DOHH2 (cell line): ENCODE data around the gene CREB5.

Experiments used
- H3F3A ChIP-seq: fragments of 200-600 bp; sonication (generic), shearing (Covaris generic); 2 replicates; pipeline ENCODE4 v1.6.0; 2016; ENCODE audit warnings: antibody characterized with exemption, mild to moderate bottlenecking; ENCODE audit not compliant: control insufficient read depth, insufficient read depth
- H3K27ac ChIP-seq: fragments of 200-600 bp; sonication (generic); 2 replicates; pipeline ENCODE4 v1.5.1; 2014; ENCODE audit warnings: low read depth, mild to moderate bottlenecking, low read length, moderate library complexity
- H3K27me3 ChIP-seq: fragments of 200-600 bp; sonication (generic); 2 replicates; pipeline ENCODE4 v1.6.1; 2014; ENCODE audit warnings: mild to moderate bottlenecking, low read length, mixed read lengths; ENCODE audit not compliant: control insufficient read depth
- H3K36me3 ChIP-seq: fragments of 200-600 bp; sonication (generic); 2 replicates; pipeline ENCODE4 v1.6.1; 2014; ENCODE audit warnings: mild to moderate bottlenecking, low read length, moderate library complexity, mixed read lengths; ENCODE audit not compliant: control insufficient read depth
- H3K4me1 ChIP-seq: fragments of 200-600 bp; sonication (generic); 2 replicates; pipeline ENCODE4 v1.6.1; 2014; ENCODE audit warnings: mild to moderate bottlenecking, low read length, mixed read lengths; ENCODE audit not compliant: control insufficient read depth
- H3K4me2 ChIP-seq: fragments of 200-600 bp; sonication (generic); 2 replicates; pipeline ENCODE4 v1.6.0; 2014; ENCODE audit warnings: mild to moderate bottlenecking, low read length, moderate library complexity
- H3K4me3 ChIP-seq: fragments of 200-600 bp; sonication (generic); 2 replicates; pipeline ENCODE4 v1.5.1; 2014; ENCODE audit warnings: mild to moderate bottlenecking, low read length, mixed read lengths
- H3K79me2 ChIP-seq: fragments of 200-600 bp; sonication (generic); 2 replicates; pipeline ENCODE4 v1.6.1; 2014; ENCODE audit warnings: mild to moderate bottlenecking, low read length, mixed read lengths; ENCODE audit not compliant: control insufficient read depth
- H3K9me2 ChIP-seq: fragments of 200-600 bp; sonication (generic); replicated peaks from 2 replicates; pipeline ENCODE4 v1.6.1; 2014; ENCODE audit warnings: mild to moderate bottlenecking, low read length, mixed read lengths; ENCODE audit not compliant: control insufficient read depth
- H3K9me3 ChIP-seq: fragments of 200-600 bp; sonication (generic); 2 replicates; pipeline ENCODE4 v1.6.1; 2014; ENCODE audit warnings: antibody characterized with exemption, low read length, mixed read lengths; ENCODE audit not compliant: control insufficient read depth, insufficient read depth
- H4K20me1 ChIP-seq: fragments of 200-600 bp; sonication (generic); 2 replicates; pipeline ENCODE4 v1.6.0; 2014; ENCODE audit warnings: low read depth, mild to moderate bottlenecking, antibody characterized with exemption, low read length, moderate library complexity; ENCODE audit not compliant: control insufficient read depth, insufficient read depth
- EZH2phosphoT487 ChIP-seq: fragments of 200-600 bp; sonication (generic); IDR thresholded peaks from 2 replicates; pipeline ENCODE4 v1.6.1; 2017; ENCODE audit warnings: borderline replicate concordance, mild to moderate bottlenecking, antibody characterized with exemption, low read length, moderate library complexity, mixed read lengths
- TF ChIP-seq, protein P1 (sequence below): fragments of 200-600 bp; sonication (generic); IDR thresholded peaks from one replicate; pipeline ENCODE4 v1.5.1; 2014; ENCODE audit warnings: antibody characterized with exemption, mild to moderate bottlenecking, low read depth, low read length; ENCODE audit not compliant: poor library complexity, severe bottlenecking

CREB5 gene

DNA sequence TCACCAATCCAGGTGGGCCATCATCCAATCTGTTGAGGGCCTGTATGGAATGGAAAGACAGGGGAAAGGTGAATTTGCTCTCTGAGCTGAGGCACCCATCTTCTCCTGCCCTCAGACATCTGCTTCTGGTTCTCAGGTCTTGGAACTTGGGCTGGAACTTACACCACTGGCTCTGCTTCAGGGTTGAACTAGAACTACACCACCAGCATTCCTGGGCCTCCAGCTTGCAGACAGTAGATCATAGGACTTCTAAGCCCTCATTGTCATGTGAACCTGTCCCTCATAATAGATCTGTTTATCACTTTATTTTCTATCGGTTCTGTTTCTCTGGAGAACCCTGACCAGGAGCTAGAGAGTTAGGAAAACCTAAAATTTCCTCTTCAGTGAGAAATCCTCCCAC is 233.5 kb downstream of the CREB5 start:
- TF ChIP-seq, protein P1, sequence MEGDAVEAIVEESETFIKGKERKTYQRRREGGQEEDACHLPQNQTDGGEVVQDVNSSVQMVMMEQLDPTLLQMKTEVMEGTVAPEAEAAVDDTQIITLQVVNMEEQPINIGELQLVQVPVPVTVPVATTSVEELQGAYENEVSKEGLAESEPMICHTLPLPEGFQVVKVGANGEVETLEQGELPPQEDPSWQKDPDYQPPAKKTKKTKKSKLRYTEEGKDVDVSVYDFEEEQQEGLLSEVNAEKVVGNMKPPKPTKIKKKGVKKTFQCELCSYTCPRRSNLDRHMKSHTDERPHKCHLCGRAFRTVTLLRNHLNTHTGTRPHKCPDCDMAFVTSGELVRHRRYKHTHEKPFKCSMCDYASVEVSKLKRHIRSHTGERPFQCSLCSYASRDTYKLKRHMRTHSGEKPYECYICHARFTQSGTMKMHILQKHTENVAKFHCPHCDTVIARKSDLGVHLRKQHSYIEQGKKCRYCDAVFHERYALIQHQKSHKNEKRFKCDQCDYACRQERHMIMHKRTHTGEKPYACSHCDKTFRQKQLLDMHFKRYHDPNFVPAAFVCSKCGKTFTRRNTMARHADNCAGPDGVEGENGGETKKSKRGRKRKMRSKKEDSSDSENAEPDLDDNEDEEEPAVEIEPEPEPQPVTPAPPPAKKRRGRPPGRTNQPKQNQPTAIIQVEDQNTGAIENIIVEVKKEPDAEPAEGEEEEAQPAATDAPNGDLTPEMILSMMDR, result no peak
- no peak for TF ChIP-seq EZH2phosphoT487
- Histone ChIP-seq H3K4me3 (no peak overlapping the region), H3K9me3 (no peaks in the 10 kb centered on the region), H3K4me2 (no peak overlapping the region), H3K36me3 (no peaks in the 10 kb centered on the region), H3K27me3 (no peaks in the 10 kb centered on the region), H3K9me2 (no peaks in the 10 kb centered on the region), H3K4me1 (no peaks in the 10 kb centered on the region), H3K79me2 (no peaks in the 10 kb centered on the region), H4K20me1 (no peaks in the 10 kb centered on the region), H3F3A (no peaks in the 10 kb centered on the region), H3K27ac (no peak overlapping the region)

DNA sequence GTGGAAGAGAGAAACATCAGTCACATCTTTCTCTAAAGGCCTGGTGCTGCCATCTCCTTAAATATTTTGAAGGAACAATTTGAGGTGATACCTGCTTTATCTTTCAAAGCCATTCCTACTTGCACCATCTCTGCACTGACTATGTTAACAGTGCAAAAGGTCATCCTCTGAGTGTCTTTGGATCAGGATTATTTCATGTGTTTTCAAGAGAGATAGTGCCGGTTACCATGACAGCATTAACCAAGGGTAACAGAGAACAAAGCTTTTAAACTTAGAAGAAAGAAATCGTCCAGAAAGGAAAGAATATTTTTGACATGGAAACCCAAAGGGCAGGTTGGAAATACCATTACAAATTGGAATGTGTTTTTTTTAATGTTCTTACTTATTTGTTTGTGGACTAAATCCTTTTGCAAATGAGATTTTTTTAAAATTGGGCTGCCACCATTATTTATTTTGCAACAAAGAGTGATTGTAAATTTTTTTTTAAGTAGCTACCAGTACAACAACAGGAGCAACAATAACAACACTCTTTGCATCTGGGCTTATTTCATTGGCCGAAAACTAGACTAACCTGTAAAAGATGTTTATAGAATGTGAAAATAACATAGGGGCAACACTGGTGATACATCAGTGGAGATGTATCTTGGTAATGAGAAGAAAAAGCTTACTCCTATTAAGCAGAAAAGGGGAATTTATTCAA is 234.2 kb downstream of the CREB5 start:
- Histone ChIP-seq H3K36me3 (no peaks in the 10 kb centered on the region), H3F3A (no peaks in the 10 kb centered on the region), H3K27ac (no peak overlapping the region), H3K9me2 (no peaks in the 10 kb centered on the region), H3K9me3 (no peaks in the 10 kb centered on the region), H3K79me2 (no peaks in the 10 kb centered on the region), H4K20me1 (no peaks in the 10 kb centered on the region), H3K4me2 (no peak overlapping the region), H3K4me1 (no peaks in the 10 kb centered on the region), H3K27me3 (no peaks in the 10 kb centered on the region), H3K4me3 (no peak overlapping the region)
- TF ChIP-seq, protein P1, result no peak
- no peak for TF ChIP-seq EZH2phosphoT487

DNA sequence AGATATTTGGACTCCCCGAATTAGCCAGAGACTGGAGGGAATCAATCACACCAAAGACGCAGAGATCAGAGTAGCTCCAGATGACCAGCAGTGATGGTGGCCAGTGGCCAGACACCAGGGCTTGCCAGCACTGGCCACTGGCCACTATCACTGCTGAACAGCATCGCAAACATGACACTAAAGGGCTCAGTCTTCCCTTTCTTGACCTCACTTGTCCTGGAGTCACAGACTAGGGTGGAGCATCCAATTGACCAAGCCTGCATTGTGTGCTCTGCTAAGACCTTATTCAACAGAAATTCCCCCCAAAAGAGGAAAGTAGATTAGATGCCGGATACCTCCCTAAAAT is 234.7 kb downstream of the CREB5 start:
- Histone ChIP-seq H3F3A (no peaks in the 10 kb centered on the region), H3K4me1 (no peaks in the 10 kb centered on the region), H3K9me3 (no peaks in the 10 kb centered on the region), H3K27ac (no peak overlapping the region), H3K4me3 (no peak overlapping the region), H3K36me3 (no peaks in the 10 kb centered on the region), H3K9me2 (no peaks in the 10 kb centered on the region), H4K20me1 (no peaks in the 10 kb centered on the region), H3K4me2 (no peak overlapping the region), H3K79me2 (no peaks in the 10 kb centered on the region), H3K27me3 (no peaks in the 10 kb centered on the region)
- TF ChIP-seq, protein P1, result no peak
- TF ChIP-seq EZH2phosphoT487, result no peak

DNA sequence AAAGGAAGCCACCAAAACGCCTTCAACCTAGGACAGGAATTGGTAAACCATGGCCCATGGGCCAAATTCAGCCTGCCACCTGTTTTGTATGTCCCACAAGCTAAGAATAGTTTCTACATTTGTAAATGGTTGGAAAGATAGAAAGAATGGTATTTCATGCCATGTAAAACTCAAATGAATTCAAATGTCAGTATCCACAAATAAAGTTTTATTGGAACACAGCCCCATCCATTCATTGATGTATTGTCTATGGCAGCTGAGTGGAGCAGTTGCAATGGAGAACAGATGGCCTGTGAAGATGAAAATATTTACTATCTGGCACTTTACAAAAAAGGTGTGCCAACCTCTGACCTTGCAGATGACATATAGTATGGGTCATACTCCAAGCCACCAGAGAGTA is 236.9 kb downstream of the CREB5 start:
- Histone ChIP-seq H3K27ac (no peak overlapping the region), H3K9me2 (no peaks in the 10 kb centered on the region), H3K4me3 (no peak overlapping the region), H3K9me3 (no peaks in the 10 kb centered on the region), H3K27me3 (no peaks in the 10 kb centered on the region), H3F3A (no peaks in the 10 kb centered on the region), H3K4me1 (no peaks in the 10 kb centered on the region), H4K20me1 (no peaks in the 10 kb centered on the region), H3K4me2 (no peak overlapping the region), H3K79me2 (no peaks in the 10 kb centered on the region), H3K36me3 (no peaks in the 10 kb centered on the region)
- no peak for TF ChIP-seq EZH2phosphoT487
- TF ChIP-seq, protein P1, result no peak
